Activated naive CD4-positive, alpha-beta T cell treated with anti-CD3 and anti-CD28 coated beads, Interleukin-2, amount 50 U/mL, for 24 hours (primary cell): ENCODE measurements around the gene B4GALNT4.
"Not testable (repeated sequence)": the region's sequence is repeated elsewhere in the genome, so short reads cannot be mapped to it uniquely, and the experiment has no call there.

Experiments used
- H3K27ac Mint-ChIP-seq: one replicate; pipeline ENCODE4 v1.8.0; 2021; ENCODE audit warnings: mild to moderate bottlenecking, mixed read lengths
- H3K27me3 Mint-ChIP-seq: one replicate; pipeline ENCODE4 v1.8.0; 2021; ENCODE audit warnings: mixed read lengths
- H3K36me3 Mint-ChIP-seq: one replicate; pipeline ENCODE4 v1.8.0; 2021; ENCODE audit warnings: mixed read lengths
- H3K4me1 Mint-ChIP-seq: one replicate; pipeline ENCODE4 v1.8.0; 2021; ENCODE audit warnings: mixed read lengths
- H3K4me3 Mint-ChIP-seq: one replicate; pipeline ENCODE4 v1.8.0; 2021; ENCODE audit warnings: mild to moderate bottlenecking, mixed read lengths
- H3K9me3 Mint-ChIP-seq: one replicate; pipeline ENCODE4 v1.8.0; 2021; ENCODE audit warnings: mixed read lengths

The B4GALNT4 gene

DNA sequence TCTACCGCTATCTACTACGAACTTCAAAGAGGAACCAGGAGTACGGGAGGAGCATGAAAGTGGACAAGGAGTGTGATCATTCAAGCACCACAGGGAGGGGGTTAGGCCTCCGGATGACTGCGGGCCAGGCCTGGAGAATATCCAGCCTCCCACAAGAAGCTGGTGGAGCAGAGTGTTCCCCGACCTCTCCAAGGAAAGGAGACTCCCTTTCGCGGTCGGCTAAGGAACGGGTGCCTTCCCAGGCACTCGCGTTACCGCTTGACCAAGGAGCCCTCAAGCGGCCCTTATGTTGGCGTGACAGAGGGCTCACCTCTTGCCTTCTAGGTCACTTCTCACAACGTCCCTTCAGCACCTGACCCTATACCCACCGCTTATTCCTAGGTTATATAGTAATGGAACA lies 20.1 kb downstream of the B4GALNT4 start:
- not testable (repeated sequence) for H3K4me3 Mint-ChIP-seq, H3K9me3 Mint-ChIP-seq, H3K4me1 Mint-ChIP-seq, H3K27me3 Mint-ChIP-seq, H3K36me3 Mint-ChIP-seq, H3K27ac Mint-ChIP-seq

DNA sequence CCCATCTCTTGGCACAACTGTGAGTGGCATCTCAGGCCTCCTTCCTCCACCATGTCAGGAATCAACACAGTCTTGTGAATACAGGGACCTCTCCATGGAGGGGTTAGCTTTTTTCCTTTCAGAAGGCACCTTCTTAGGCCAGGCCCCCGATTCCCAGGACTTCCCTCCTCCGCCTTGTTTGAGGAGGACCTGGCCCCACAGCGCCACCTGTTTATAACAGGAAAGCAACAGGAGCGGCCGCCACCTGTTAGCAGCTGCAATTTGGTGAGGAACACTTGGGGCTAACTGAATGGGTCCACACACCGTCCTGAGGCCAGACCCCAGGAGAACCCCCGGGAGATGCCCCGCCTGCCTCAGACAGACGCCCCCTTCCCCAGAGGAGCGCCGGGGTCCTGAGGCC lies 20.9 kb downstream of the B4GALNT4 start:
- no peak overlapping the region for H3K27ac Mint-ChIP-seq
- H3K4me1 Mint-ChIP-seq: peaks cover 7% of the 10 kb centered on the region
- no peaks in the 10 kb centered on the region for H3K9me3 Mint-ChIP-seq
- H3K27me3 Mint-ChIP-seq: no peaks in the 10 kb centered on the region
- peaks cover 2% of the 10 kb centered on the region for H3K36me3 Mint-ChIP-seq
- no peak overlapping the region for H3K4me3 Mint-ChIP-seq

DNA sequence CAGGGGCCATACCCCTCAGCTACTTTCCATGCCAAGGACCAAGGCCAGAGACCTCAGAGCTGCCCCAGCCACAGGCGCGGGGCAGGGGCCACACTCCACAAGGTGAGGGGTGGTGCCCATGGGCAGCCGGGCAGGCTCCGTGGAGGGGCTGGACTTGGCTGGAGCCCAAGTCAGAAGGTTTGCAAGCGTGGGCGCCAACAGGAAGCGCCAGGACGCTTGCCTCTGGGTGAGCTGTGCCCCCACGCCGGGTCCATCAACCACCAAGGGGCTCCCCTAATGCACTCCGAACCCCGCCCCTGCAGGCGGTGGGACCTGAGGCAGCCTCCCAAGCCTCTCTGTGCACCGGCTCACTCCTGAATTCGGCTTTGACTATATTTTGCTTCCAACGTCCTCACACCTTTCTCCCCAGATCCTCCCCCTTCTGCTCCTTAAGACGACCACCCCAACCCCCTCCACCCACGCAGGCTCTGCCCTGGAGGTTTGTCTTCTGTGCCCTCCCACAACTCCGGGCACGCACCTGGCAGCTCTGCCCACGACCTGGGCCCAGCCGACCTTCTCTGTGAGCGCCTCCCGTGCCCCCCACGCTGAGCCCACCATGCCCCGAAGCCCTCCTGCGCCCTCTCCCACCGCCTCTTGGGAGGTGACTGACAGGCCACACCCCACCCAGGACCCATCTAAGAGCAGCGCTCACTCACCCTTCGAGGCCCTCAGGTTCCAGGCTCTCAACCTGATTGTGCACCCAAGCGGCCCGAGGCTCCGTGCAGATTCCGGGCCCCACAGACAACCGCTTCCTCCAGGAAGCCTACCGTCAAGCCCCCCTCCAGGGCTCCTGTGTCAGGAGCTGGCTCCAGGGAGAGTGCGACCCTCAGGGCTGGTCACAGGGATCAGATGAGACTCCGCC lies 22.1 kb downstream of the B4GALNT4 start:
- H3K9me3 Mint-ChIP-seq: no peaks in the 10 kb centered on the region
- H3K4me3 Mint-ChIP-seq: no peak overlapping the region
- peaks cover 2% of the 10 kb centered on the region for H3K36me3 Mint-ChIP-seq
- H3K27me3 Mint-ChIP-seq: no peaks in the 10 kb centered on the region
- no peak overlapping the region for H3K27ac Mint-ChIP-seq
- H3K4me1 Mint-ChIP-seq: peaks cover 7% of the 10 kb centered on the region

DNA sequence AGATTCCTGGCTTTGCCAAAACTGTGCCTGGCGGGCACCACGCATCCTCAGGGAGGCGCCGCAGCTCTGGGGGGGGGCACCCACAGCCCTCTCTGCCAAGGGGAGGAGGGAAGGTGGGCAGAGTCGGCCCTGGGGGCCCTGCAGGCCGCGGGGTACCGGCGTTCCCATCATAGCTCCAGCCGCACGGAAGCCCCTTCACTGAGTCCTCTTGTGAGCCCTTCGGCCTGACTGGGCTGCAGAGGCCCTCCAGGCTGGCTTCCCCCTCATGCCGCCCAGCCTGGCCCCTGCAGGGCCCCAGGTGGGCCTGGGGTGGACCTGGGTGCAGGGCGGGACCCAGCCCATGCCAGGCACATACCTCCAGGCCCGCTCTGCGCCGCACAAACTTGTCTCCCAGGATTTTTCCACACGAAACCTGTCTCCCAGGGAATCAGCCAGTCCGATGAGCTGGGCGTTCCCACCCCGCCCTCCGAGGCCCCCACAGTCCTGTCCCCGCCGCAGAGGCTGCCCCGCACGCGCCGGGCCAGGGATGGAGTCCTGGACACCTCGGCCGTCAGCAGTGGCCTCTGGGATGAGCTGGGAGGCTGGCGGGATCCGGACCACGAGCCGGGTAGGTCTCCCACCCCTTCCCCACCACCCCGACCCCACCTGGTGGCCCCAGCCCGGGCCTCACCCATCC lies 22.9 kb downstream of the B4GALNT4 start:
- Mint-ChIP-seq H3K4me1 (peaks cover 5% of the 10 kb centered on the region), H3K27me3 (no peaks in the 10 kb centered on the region), H3K9me3 (no peaks in the 10 kb centered on the region), H3K27ac (no peak overlapping the region), H3K4me3 (no peak overlapping the region), H3K36me3 (no peaks in the 10 kb centered on the region)

DNA sequence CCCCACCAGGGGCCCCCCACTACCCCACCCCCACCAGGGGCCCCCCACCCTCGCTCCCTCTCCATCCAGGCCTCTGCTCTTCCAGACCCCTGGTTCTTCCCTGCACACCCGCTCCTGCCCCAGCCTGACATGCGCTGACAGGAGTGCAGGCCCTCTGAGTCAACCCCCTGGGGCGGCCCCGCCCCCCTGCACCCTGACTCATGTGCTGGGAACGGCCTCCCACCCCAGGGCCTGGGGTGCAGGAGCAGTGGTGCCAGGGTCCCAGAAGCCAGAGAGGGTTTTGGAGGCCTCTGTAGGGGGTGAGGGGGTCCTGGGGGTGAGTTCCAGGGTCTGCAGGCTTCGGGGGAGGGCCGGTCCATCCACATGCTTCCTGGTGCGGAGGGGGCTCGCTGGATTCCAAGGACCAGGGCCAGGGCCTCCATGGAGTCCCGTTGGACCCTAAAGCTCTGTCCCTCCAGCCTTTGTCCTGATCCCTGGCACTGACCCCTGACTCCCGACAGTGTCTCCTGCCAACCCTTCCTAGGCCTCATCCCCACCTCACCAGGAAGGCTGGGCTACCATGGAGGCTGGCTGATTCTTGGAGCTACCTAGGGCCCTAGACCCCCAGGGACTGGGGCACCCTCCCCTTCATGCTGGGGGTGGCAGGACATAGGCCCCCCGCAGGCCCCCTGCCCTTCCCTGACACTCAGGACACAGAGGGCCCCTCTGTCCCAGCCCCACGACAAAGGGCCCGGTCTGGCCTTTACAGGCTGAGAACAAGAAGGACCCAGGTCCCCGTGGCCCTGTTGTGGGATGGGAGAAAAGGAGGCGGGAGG lies 24.1 kb downstream of the B4GALNT4 start:
- Mint-ChIP-seq H3K36me3 (no peaks in the 10 kb centered on the region), H3K27ac (no peak overlapping the region), H3K9me3 (no peaks in the 10 kb centered on the region)

DNA sequence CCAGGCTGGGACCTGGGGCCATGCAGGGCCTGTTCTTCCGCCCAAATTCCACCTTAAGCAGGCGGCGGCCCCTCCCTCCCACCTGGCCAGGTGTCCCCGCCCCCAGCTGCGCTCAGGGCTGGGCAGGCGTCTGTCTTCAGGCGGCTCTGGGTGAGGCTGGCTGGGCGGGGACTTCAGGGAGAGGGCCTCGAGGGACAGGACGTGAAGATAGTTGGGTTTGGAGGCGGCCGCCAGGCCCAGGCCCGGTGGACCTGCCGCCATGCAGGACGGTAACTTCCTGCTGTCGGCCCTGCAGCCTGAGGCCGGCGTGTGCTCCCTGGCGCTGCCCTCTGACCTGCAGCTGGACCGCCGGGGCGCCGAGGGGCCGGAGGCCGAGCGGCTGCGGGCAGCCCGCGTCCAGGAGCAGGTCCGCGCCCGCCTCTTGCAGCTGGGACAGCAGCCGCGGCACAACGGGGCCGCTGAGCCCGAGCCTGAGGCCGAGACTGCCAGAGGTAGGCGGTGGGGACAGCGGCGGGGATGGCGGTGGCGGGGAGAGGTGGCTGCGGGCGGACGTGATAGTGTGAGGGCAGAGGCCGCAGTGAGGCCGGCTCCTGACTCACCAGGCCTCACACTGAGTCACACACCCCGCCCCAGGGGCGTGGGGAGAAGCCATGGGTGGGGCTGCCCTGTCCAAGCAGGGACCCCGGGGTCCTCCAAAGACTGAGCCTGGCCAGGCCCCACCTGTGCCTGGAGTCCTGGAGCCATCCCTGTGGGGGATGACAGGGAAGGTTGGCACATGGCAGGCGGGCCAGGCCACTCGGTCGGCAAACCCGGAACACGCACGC lies 24.9 kb downstream of the B4GALNT4 start, which contains the start of gene PKP3:
TSS of gene PKP3 (plus strand) at position 176 of the 824 bp plus-strand sequence. CDS start at position 260, 84 bp downstream.
- no peak within 1 kb of the TSS for H3K4me3 Mint-ChIP-seq
- H3K9me3 Mint-ChIP-seq: no peaks in the 10 kb centered on the region
- no peaks in the 10 kb centered on the region for H3K27me3 Mint-ChIP-seq
- no peak within 1 kb of the TSS for H3K27ac Mint-ChIP-seq
- no peaks in the 10 kb centered on the region for H3K4me1 Mint-ChIP-seq
- H3K36me3 Mint-ChIP-seq: no peaks in the 10 kb centered on the region

More for the DNA sequence above, 24.1 kb downstream of the B4GALNT4 start:
- H3K27me3 Mint-ChIP-seq: no peaks in the 10 kb centered on the region
- no peak overlapping the region for H3K4me3 Mint-ChIP-seq
- no peaks in the 10 kb centered on the region for H3K4me1 Mint-ChIP-seq

DNA sequence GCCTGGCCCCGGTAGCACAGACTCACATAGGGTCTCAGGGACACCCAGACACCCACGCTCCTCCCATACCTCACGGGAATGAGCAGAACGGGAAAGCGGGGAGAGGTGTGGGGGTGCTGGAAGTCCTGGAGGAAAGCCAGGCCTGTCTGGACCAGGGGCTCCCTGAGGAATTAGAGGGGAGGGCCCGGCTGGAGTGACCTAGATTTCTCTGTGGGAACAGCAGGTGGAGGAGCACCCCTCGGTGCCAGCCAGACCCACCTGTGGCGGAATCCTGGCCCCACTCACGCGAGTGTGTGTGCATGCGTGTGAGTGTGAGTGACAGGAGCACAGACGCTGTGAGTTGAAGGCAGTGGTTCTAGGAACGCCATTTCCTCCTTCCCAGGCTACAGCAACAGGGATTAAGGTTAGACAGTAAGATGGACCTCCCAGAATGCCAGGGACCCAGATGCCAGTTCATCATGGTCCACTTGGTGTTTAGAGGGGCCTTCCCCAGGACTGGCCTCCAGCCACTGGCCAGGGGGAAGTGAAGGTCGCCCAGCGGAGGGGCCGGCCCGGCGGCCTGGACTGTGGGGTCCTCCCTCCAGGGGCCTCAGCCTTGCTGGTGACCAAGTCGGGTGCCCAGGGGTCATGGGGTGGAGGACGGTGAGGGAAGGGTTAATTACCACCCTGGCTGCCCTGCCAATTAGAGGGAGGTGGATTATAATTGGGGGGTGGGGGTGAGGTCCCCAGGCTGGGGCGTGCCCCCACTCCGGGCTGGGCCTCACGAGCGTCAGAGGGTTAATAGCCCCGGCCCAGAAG lies 25.8 kb downstream of the B4GALNT4 start:
- Mint-ChIP-seq H3K27me3 (no peaks in the 10 kb centered on the region), H3K27ac (no peak overlapping the region), H3K36me3 (no peaks in the 10 kb centered on the region), H3K9me3 (no peaks in the 10 kb centered on the region), H3K4me3 (no peak overlapping the region), H3K4me1 (no peaks in the 10 kb centered on the region)

DNA sequence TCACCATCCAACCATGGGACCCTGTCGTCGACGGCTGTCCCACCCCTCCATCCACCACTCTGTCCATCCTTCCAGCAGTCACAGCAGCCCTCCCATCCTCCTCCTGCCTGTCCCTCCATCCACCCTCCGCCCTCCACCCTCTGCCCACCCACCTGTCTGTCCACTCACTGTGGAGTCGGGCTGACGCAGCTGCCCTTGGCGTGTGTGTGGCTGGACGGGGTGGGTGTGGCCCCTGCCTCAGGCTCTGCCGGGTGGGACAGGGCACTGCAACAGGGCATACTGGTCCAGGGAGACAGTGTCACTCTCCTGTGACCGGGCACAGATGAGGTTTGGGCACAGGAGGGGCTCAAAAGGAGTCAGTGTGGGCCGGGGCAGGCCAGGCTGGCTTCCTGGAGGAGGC lies 26.6 kb downstream of the B4GALNT4 start:
- Mint-ChIP-seq H3K36me3 (no peaks in the 10 kb centered on the region), H3K27me3 (no peaks in the 10 kb centered on the region), H3K9me3 (no peaks in the 10 kb centered on the region), H3K4me1 (no peaks in the 10 kb centered on the region), H3K4me3 (peak overlapping the region; percentile 11), H3K27ac (peak overlapping the region; percentile 23)

DNA sequence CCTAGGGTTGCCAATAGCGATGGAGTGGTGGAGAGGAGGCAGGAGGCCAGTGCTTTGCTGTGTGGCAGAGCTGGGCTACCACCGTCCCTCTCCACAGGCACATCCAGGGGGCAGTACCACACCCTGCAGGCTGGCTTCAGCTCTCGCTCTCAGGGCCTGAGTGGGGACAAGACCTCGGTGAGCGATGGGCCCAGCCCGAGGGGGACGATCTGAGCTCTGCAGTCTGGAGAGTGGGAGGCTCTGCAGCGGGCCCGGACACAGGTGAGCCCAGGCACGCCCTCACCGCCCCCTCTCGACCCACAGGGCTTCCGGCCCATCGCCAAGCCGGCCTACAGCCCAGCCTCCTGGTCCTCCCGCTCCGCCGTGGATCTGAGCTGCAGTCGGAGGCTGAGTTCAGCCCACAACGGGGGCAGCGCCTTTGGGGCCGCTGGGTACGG lies 27.2 kb downstream of the B4GALNT4 start:
- H3K36me3 Mint-ChIP-seq: no peaks in the 10 kb centered on the region
- H3K9me3 Mint-ChIP-seq: no peaks in the 10 kb centered on the region
- no peaks in the 10 kb centered on the region for H3K27me3 Mint-ChIP-seq
- no peak overlapping the region for H3K27ac Mint-ChIP-seq
- no peak overlapping the region for H3K4me3 Mint-ChIP-seq
- H3K4me1 Mint-ChIP-seq: no peaks in the 10 kb centered on the region

DNA sequence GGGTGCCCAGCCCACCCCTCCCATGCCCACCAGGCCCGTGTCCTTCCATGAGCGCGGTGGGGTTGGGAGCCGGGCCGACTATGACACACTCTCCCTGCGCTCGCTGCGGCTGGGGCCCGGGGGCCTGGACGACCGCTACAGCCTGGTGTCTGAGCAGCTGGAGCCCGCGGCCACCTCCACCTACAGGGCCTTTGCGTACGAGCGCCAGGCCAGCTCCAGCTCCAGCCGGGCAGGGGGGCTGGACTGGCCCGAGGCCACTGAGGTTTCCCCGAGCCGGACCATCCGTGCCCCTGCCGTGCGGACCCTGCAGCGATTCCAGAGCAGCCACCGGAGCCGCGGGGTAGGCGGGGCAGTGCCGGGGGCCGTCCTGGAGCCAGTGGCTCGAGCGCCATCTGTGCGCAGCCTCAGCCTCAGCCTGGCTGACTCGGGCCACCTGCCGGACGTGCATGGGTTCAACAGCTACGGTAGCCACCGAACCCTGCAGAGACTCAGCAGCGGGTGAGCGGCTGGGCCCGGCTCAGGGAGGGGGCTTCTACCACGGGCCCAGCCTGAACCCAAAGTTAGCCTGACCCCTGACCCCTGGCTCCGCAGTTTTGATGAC lies 27.7 kb downstream of the B4GALNT4 start:
- Mint-ChIP-seq H3K27me3 (no peaks in the 10 kb centered on the region), H3K4me1 (no peaks in the 10 kb centered on the region), H3K27ac (no peak overlapping the region), H3K36me3 (no peaks in the 10 kb centered on the region), H3K9me3 (no peaks in the 10 kb centered on the region), H3K4me3 (no peak overlapping the region)

DNA sequence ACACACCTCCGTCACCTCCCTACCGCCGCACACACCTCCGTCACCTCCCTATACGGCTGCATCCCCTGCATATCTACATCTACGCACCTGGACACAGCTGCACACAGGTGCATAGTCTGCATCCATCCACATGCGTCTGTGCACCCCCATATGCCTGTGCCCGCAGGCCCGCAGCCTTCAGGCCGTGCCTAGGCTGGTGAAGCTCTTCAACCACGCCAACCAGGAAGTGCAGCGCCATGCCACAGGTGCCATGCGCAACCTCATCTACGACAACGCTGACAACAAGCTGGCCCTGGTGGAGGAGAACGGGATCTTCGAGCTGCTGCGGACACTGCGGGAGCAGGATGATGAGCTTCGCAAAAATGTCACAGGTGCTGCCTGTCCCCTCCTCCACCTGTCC lies 29.5 kb downstream of the B4GALNT4 start:
- Mint-ChIP-seq H3K9me3 (no peaks in the 10 kb centered on the region), H3K27ac (no peak overlapping the region), H3K27me3 (no peaks in the 10 kb centered on the region), H3K4me1 (no peaks in the 10 kb centered on the region), H3K36me3 (no peaks in the 10 kb centered on the region), H3K4me3 (no peak overlapping the region)

DNA sequence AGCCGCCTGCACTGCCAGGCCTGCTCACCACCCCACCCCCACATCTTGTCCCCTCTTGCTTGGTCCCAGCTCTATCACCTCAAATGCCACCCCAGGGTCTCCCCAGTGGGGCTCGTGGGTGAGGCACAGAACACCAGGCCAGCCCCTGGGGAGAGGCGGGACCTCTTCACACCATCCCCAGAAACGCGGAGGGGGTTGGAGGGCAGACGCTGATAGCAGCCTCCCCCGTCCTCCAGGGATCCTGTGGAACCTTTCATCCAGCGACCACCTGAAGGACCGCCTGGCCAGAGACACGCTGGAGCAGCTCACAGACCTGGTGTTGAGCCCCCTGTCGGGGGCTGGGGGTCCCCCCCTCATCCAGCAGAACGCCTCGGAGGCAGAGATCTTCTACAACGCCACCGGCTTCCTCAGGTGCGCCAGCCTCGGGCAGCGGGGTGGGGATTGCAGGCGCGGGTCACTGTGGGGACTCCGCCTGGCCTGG lies 30.5 kb downstream of the B4GALNT4 start:
- no peaks in the 10 kb centered on the region for H3K36me3 Mint-ChIP-seq
- H3K27ac Mint-ChIP-seq: no peak overlapping the region
- H3K27me3 Mint-ChIP-seq: no peaks in the 10 kb centered on the region
- H3K9me3 Mint-ChIP-seq: no peaks in the 10 kb centered on the region
- no peaks in the 10 kb centered on the region for H3K4me1 Mint-ChIP-seq
- no peak overlapping the region for H3K4me3 Mint-ChIP-seq

DNA sequence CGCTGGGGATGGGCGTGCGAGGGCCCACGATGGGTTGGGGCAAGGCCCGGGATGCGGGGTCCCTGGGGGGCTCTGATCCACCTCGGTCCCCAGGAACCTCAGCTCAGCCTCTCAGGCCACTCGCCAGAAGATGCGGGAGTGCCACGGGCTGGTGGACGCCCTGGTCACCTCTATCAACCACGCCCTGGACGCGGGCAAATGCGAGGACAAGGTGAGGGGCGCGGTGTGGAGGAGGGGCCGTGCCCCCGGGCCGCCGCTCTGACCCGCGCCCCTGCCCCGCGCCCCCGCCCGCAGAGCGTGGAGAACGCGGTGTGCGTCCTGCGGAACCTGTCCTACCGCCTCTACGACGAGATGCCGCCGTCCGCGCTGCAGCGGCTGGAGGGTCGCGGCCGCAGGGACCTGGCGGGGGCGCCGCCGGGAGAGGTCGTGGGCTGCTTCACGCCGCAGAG lies 31.0 kb downstream of the B4GALNT4 start:
- Mint-ChIP-seq H3K36me3 (no peaks in the 10 kb centered on the region), H3K27ac (no peak overlapping the region), H3K4me1 (peaks cover 2% of the 10 kb centered on the region), H3K27me3 (no peaks in the 10 kb centered on the region), H3K9me3 (no peaks in the 10 kb centered on the region), H3K4me3 (no peak overlapping the region)

DNA sequence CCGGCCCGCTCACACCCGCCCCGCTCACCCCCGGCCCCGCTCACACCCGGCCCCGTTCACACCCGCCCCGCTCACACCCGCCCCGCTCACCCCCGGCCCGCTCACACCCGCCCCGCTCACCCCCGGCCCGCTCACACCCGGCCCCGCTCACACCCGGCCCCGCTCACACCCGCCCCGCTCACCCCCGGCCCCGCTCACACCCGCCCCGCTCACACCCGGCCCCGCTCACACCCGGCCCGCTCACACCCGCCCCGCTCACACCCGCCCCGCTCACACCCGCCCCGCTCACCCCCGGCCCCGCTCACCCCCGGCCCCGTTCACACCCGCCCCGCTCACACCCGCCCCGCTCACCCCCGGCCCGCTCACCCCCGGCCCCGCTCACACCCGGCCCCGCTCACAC lies 31.9 kb downstream of the B4GALNT4 start:
- not testable (repeated sequence) for H3K9me3 Mint-ChIP-seq, H3K27ac Mint-ChIP-seq, H3K4me3 Mint-ChIP-seq, H3K36me3 Mint-ChIP-seq, H3K27me3 Mint-ChIP-seq, H3K4me1 Mint-ChIP-seq
